M059J (cell line): ENCODE data around the gene PPP1R26. TPM values are rescaled to one million over a fixed set of nuclear protein-coding genes. Genes with fewer than 3 reads are reported as not detected.
"Not testable (repeated sequence)": the region's sequence is repeated elsewhere in the genome, so short reads cannot be mapped to it uniquely, and the experiment has no call there.

Experiments
- DNase-seq: peaks from one replicate; pipeline ENCODE4 v3.0.0-alpha.2; 2012; ENCODE audit warnings: low read depth
- total RNA-seq: library from RNA; depleted of rRNA; stranded (reverse); fragments of >200 nt; shearing (Covaris generic); gene quantifications from 2 replicates; pipeline ENCODE4 v1.2.3, GENCODE V29; 2014

Gene PPP1R26
- total RNA-seq, 1 experiment from 2014 or later = 17.1 TPM

DNA sequence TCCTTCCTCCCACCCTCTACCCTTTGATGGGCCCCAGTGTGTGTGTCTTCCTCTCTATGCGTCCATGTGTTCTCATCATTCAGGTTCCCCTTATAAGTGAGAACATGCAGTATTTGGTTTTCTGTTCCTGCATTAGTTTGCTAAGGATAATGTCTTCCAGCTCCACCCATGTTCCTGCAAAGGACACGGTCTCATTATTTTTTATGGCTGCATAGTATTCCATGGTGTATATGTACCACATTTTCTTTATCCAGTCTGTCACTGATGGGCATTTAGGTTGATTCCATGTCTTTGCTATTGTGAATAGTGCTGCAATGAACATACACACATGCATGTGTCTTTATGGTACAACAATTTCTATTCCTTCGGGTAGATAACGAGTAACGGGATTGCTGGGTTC is 21.1 kb upstream of the PPP1R26 start:
- not testable (repeated sequence) for DNase-seq

DNA sequence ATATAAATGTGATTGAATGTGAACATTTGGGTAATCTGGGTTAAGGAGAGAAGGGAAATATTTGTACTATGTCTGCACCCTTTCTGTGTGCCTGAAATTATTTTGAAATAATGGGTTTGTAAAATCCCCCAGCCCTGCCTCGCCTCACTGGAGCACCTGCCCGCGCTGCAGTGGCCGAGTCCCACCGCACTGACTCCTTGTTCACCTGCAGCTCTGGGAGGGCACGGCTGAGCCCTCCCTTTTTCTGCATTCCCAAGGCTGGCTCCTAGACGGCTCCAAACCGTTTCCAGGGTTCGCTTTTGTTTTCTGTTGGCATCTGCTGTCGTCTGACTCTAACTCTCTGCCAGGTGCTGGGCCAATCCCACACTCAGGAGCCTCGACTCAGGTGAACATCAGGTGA is 17.6 kb upstream of the PPP1R26 start:
- no peak for DNase-seq

DNA sequence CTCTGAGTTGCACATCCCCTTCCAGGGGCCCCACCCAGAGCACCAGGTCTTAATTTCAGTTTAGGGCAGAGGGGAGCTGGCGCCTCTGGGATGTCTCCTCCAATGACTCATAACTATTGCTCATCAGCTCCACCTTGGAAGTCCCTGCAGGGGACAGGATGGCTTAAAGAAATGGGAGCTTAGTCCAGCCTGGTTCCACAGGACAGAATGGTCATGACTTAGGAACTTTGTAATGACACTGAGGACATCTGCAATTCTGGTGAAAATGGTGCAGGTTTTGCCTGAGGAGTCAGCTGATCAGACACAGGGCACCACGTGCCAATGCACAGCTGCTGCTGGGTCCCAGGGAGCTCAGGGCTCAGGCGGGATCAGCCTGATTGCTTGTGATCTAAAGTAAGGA is 16.4 kb upstream of the PPP1R26 start:
- peak; percentile 74 for DNase-seq

DNA sequence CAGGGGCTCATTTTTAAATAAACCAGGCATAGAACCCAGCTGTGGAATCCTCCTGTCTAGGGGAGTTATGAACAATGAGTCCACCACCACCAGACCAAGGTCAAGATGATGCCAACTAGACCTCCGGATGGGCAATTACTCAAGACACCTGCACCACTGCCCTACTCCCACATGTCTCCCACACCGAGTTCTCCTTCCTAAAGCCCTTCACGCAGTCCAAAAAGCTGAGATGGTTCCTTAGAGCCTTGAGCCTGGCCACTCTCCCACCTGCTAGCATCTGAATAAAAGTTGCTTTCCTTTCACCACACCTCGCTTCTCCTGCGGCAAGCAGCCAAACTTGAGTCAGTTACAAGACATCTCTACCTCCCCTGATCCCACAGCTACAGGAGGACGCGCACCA is 15.4 kb upstream of the PPP1R26 start:
- no peak for DNase-seq

DNA sequence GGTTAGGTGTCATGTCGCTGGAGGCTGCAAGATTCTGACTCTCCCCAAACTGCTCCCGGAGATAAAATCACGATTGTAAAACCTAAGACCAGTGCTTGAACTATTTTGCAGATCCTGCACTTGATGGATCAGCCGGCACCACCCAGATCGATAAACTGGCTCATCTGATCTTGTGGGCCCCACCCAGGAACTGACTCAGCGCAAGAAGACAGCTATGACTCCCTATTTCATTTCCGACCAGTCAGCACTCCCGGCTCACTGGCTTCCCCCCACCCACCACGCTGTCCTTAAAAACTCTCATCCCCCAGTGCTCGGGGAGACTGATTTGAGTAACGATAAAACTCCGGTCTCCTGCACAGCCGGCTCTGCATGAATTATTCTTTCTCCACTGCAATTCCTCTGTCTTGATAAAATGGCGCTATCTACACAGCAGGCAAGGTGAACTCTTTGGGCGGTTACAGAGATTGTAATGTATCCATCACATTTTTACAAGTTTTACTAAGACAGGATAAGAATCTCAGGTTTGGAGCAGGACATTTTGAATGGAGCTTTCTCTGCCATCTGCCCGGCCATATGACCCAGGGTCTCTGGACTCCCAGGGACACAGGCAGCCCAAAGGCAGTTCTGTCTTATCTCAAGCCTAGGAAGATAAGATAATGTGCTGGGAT is 10.6 kb upstream of the PPP1R26 start:
- DNase-seq = no peak

DNA sequence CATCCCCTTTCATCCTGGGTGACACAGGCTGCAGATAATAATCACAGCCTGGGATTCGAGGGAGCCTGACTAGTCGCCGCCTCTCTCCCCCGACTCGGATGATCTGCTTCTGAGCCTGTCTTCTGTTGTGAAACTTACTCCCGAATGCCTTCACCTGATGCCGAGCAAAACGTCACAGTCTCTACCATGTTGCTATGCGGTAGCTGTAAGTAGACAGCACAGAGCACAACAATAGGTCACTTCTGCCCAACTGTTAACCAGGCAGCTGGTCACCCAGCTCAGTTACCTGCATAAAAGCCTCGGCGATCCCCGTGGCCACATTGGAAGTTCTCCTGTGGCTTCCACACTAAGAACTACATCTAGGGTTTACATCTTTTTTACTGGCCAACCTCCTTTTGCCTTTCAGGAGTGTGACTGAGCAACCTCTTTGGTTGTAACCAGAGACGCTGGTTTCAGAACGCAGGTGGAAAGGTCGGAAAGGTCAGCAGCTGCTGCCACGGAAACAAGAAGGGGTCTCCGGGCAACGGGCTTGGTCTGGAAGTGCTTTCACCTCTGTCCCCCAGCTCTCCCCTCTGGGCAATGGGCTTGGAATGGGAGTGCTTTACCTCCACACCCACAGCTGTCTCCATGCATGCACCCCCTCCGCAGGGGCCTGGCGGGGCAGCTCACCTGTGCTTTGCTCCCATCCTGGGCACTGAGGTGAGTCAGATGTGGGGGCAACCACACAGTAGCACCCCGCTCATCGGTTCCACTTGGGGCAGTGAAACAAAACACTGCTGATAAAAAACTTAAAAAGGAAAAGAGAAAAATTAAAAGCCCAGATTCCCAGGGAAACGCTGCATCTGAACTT is 7.6 kb upstream of the PPP1R26 start:
- DNase-seq = no peak

DNA sequence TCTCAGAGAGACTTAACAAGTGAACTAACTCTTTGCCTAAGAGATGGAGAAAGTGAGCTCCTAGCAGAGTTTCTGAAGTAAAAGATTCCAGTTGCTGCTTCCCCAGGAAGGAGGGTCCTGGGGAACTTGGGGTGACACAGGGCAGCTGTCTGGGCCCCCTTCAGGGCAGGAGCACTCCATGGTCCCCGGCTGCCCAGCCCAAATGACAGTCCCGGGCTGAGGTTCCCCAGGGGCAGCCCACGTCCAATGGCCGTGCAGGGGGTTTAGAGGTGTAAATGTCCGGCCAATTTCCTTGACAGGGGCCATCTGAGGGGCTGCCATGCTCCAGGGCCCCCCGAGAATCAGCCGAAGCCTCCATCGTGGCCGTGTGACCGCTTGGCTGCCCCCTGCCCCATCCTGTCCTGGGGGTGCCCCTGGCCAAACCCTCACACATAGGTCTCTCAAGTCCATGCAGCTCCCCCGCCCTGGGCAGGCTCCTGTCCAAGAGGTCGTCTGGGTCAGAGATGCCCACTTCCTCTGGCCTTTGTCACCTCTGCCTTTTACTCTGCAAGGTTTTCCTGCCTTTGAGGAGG is 5.5 kb upstream of the PPP1R26 start:
- DNase-seq = no peak

DNA sequence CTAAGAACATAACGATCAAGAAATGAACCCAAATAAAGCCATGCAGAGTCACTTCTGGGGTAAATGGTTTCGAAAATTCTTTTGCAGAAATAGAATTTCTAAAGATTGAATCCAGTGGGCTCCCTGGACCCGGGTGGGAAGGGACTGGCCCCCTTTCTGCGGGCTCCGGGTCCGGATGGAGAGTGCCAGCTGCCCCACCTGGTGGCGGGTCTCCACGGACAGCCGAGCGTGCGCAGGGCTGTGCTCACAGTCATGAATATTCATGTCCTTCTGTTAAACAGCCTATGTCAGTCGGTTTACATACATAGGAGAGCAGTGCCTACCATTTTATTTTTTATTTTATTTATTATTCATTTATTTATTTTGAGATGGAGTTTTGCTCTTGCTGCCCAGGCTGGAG is 4.7 kb upstream of the PPP1R26 start:
- DNase-seq = no peak

DNA sequence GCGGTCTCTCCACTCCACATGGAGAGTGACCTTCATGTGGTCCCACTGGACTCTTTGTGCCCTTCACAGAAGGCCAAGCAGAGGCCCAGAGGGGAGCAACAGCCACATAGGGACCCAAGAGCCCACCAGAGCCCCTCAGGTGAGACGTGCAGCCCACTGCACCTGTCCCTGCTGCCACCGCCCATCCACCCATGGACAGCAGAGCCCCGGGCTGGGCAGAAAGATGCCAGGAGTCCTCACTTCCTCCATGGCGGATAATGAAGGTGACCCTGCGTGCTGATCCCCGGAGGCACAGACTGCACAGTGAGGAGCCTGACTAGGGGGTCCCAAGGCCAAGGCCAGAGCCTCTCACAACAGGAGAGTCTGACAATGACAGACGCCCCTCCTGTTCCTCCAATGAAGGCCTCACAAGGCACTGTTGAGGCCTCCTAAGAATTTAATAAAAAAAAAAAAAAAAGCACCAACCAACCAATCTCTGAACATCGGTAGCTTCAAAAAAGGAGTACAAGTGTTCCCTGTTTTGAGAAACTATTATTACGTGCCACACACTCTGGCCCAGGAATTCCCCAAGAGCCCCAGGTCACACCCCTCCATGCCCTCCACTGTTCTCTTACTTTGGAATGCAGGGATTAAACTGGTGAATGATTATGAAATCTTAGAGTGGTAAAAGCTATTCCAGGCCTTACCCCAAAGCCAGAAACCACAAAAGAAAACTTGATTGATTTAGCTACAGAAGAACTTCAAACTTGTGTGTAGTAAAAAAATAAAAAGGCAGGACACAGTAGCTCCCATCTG is 2.8 kb upstream of the PPP1R26 start:
- no peak for DNase-seq

DNA sequence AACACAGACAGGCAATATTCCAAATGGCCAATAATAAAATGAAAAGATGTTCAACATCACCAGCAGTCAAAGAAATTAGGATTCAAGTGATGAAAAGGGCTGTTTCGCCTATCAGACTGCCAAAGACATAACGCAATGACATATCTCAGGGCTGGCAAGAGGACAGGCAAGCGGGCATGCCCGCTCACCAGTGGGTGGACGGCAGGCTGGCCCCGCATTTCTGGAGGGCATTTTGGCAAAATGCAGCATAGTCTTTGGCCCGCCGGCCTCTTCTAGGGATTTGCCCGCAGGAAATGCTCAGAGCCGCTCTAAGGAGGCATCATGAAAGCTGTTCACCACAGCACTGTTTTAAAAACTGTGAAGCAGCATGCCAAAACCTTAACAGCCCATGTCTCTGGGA is 1.4 kb upstream of the PPP1R26 start:
- no peak for DNase-seq

DNA sequence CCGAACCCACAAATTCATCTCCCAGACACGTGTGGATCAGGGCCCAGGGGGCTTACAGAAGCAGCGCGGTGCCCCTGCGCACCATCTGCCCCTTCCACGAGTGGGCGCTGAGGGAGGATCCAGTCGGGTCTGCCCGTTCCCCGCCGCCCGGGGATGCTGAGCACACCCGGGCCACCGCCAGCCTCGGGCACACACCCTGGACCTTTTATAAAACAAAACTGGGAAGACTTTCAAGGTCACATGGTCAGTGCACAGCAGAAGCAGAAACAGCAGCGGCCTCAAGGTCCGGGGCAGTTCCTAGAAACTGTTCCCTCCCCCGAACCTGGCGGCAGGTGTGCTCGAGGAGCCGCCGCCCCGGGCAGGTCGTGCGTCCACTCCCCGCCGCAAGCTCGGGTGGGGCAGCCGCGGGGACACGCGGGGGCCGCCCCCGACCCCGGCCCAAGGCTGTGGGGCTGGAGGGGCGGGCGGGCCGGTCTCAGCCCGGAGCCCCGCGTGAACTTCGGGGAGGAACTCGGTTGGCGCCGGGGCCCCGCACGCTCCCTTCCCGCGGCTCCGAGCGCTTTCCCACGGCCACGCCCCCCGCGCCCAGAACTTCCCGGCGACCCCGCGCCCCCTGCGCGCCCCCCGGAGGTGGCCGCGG is 633 bp upstream of the PPP1R26 start:
- peak; percentile 58 for DNase-seq

DNA sequence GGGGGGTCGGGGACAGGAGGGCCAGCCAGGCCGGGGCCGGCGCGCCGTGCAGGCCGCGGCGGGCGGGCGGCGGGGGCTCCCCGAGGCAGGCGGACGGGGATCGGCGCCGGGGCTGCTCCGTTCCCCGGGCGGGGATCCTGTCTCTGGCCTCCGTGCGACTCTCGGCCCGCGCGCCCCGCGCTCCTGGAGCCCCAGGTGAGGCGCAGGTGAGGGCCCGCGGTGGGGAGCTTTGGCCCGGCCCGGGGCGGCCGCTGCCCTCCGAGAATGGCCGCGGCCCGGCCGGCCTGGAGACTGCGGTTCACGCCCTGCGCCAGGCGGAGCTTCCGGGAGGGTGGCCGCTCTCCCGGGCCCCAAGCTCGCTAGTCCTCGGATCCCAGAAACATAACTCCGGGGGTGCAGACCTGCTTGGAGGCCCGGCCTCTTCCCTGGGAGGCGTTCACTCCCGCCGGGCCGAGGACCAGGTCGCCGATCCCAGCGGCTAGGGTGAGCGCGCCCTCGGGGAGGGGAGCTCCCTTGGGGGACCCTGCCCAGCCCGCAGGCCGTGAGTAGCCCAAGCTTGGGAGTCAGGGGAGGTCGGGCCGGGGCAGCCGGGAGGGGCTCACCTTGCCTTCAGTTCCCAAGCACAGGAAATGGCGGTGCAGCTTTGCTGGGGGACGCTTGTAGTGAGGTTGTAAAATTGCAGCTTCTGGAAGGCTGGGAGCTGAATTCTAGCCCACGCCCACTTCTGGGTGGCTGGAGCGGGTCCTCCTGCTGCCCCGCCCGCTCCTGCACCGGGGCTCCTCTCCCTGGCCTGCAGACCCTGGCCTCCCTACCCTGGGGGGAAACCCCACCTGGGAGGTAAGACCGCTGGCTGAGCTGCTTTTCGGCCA is 723 bp downstream of the PPP1R26 start:
- peak; percentile 43 for DNase-seq

DNA sequence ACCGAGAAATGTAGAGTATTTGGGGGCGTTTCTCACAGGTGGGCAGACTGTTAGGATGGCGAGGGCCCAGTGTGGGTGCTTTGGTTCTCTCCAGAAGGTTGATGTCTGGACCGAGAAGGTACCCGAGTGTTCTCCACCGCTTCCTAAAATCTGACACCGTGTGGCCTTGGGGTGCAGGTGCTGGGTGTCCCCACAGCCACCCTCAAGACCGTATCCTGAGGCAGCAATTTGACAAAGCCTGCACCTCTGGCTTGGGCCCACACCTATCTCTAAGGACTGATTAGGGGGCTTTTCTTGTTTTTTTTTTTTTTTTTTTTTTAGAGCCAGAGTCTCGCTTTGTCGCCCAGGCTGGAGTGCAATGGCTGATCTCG is 1.3 kb downstream of the PPP1R26 start:
- no peak for DNase-seq

DNA sequence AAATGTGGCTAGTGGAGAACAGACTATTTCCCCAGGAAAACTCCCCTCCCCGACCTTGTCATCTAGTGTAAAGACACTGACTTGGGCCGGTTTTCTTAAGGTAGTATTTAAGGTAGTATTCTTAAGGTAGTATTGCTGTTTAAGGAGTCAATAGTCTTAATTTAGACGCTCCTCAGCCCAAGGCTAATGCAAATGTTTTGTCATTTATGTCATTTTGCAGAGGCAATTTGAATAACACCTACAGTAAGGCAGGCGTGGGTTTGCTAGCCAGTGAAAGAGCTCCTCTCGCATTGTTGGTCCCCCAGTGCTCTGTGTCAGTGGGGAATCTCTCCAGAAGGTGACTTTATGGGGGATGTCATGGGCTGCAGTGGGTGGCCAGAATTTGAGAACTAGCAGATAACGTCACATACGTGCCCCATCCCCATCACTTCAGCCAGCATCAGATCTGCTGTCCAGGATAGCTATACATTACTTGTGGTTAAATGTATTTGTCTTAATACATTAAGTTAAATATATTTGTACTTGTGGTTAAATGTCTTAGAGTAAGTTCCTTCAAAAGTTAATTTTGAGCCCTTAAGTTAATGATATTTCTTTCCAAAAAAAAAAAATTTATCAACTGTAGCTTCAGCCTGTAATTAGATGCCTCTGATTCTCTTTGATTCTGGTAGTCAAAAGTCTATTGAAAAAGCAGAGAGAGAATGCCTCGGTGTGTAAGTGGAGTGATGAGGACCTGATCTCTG is 2.6 kb downstream of the PPP1R26 start:
- DNase-seq = no peak

DNA sequence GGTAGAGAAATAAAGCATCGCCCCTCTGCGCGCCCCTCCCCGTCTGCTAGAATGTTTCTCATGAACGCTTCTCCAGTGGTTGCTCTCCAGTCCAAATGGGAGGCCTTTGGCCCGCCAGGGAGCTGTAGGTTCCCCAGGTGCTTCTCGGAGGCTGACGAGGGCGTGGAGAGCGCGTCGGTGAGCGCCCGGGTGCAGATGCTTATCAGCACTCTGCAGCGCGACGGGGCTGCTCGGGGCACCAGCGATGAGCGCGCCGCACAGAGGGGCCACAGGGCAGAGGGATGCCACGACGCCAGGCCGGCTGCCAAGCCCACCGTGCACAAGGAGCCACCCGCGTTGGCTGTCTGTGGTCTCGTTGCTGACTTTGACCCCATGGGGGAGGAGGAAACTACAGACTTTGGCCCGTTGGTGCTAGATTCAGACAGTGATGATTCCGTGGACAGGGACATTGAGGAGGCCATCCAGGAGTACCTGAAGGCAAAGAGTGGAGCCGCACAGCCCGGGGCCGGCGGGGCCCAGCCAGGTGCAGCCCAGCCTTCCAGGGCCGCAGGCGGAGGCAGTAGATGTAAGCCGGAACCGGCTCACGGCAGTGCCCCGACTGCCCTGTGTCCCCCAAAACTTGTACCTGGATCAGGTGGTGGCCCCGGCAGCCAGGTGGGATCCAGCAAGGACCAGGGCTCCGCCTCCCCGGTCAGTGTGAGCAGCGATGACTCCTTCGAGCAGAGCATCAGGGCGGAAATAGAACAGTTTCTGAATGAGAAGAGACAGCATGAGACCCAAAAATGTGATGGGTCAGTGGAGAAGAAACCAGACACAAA is 5.1 kb downstream of the PPP1R26 start:
- no peak for DNase-seq

DNA sequence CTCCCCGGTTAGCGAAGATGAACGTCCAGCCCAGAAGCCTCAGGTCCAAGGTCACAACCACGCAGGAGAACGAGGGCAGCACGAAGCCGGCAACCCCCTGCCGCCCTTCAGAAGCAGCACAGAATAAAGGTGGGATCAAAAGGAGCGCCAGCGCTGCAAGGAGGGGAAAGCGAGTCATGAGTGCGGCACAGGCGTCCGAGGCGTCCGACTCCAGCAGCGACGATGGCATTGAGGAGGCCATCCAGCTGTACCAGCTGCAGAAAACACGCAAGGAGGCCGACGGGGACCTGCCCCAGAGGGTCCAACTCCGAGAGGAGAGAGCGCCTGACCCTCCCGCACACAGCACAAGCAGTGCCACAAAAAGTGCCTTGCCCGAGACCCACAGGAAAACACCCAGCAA is 5.8 kb downstream of the PPP1R26 start:
- no peak for DNase-seq

DNA sequence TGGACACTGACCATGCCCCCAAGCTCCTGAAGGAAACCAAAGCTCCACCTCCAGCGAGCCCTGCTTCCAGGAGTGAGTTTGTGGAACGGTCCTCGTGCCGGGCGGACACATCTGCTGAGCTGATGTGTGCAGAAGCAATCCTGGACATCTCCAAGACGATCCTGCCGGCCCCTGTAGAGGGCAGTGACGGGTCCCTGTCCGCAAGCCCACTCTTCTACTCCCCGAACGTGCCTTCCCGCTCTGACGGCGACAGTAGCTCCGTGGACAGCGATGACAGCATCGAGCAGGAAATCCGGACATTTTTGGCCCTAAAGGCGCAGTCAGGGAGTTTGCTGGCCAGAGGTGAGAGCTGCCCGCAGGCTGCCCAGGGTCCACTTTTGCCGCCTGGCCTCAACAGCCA is 6.2 kb downstream of the PPP1R26 start:
- no peak for DNase-seq

DNA sequence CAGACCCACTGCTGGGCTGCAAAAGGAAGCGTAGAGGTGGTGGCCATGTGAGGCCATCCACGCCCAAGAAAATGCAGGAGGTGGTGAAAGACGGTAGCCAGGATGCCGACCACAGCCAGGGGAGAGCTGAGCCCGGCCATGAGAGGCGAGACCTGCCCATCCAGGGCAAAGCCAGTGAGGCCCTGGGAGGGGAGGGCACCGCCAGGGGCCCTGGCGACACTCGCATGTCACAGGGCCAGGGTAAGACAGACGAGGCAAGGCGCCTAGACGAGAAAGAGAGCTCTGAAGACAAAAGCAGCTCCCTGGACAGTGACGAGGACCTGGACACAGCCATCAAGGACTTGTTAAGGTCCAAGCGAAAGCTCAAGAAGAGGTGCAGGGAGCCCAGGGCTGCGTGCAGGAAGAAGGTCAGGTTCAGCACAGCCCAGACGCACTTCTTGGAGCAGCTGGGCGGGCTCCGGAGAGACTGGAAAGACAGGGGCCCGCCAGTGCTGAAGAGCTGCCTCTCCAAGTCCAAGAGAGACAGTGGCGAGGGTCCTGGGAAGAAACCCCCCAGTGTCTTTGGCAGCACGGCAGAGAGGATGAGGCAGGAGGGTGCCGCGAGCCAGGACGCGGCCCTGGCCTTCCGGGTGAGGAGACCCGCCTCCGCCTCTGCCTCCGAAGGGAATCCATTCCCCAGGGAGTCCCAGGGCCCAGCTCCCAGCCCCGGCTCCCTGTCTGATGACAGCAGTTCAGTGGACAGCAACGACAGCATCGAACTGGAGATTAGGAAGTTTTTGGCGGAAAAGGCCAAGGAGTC is 6.9 kb downstream of the PPP1R26 start:
- DNase-seq = no peak
